Right cardiac atrium (tissue), 5 donors: ENCODE data around the gene DEFB124. TPM values are rescaled to one million over a fixed set of nuclear protein-coding genes. Genes with fewer than 3 reads are reported as not detected.
"Not testable (repeated sequence)": the region's sequence is repeated elsewhere in the genome, so short reads cannot be mapped to it uniquely, and the experiment has no call there.

Experiments
- ATAC-seq, 2 donors: fragments of 200-7000 bp; cut with Tn5 transposase; one replicate each; pipeline versions ENCODE4 v1.8.0 to v1.9.1; 2020; ENCODE audit warnings: moderate library complexity in 2 of 2, mild to moderate bottlenecking in 1 of 2
- DNase-seq, 3 donors: peaks; one replicate each; pipeline ENCODE4 v3.0.0-alpha.2; 2020
- H3K27ac ChIP-seq: one replicate; pipeline ENCODE4 v1.5.1; 2013; ENCODE audit warnings: mild to moderate bottlenecking, low read length, control low read depth, moderate library complexity
- H3K27me3 ChIP-seq: one replicate; pipeline ENCODE4 v1.6.1; 2013; ENCODE audit not compliant: control insufficient read depth, insufficient read depth
- H3K4me1 ChIP-seq: one replicate; pipeline ENCODE4 v1.6.1; 2013; ENCODE audit warnings: low read length; ENCODE audit not compliant: control insufficient read depth, insufficient read depth
- H3K4me3 ChIP-seq: one replicate; pipeline ENCODE4 v1.5.1; 2013; ENCODE audit warnings: low read length, control low read depth
- H3K9me3 ChIP-seq: one replicate; pipeline ENCODE4 v1.6.1; 2013; ENCODE audit warnings: low read length; ENCODE audit not compliant: control insufficient read depth
- WGBS: extraction: QIAGEN DNeasy Blood & Tissue Kit; methylation state at CpG from one replicate; pipeline ENCODE4 v1.1.7; 2013; 5-methylcytosine and 5-hydroxymethylcytosine counted together
- intact Hi-C, 4 donors: fragments of 100-400 bp; cut with DNase I; formaldehyde crosslinking; loops; one replicate each; pipeline versions ENCODE4 v1.11.0 to v1.14.0; 2022 to 2023
- long read RNA-seq, 4 donors: library from polyadenylated mRNA; unstranded; transcript quantifications; one replicate each; pipeline ENCODE4 v2.0.0, GENCODE V29; 2020 to 2021
- polyA plus RNA-seq: library from polyadenylated mRNA; stranded (reverse); fragments of 200-250 nt; gene quantifications from one replicate; pipeline ENCODE4 v1.2.3, GENCODE V29; 2013
- total RNA-seq, 4 donors: library from RNA; stranded (reverse); fragmentation: NEBNext Ultra II Directional; extraction: Animal tissue kit (Norgen Biotek cat#: 25700); gene quantifications; one replicate each; pipeline ENCODE4 v1.2.1, GENCODE V29; 2021
- donor health status: healthy with polysubstance abuse.
- donor health status: DM: no; HTN: yes; CAD: no.
- donor health status: DM: no; HTN: no; CAD: no.
- donor health status: DM: no; HTN: yes; CAD: no; lungs with severe emphysema.
- donor health status: DM: yes; HTN: yes; CAD: no.

DEFB124 gene
- total RNA-seq (not detected), polyA plus RNA-seq (not detected)
- long read RNA-seq, donor 1, result 0 reads
- long read RNA-seq, donor 2, result 0 reads
- long read RNA-seq, donor 3, result 0 reads
- long read RNA-seq, donor 4, result 0 reads

GRCh38 chr20:31474758-31475427 is at the start of gene DEFB124, which contains the start of gene REM1:
DEFB124 (minus strand) TSS chr20:31475127; CDS start chr20:31473013, 2,114 bp downstream.
REM1 (plus strand) TSS chr20:31475288; CDS start chr20:31476446, 1,158 bp downstream.
- peak; percentile 71 to 92 (median 89) for DNase-seq
- no peaks in the 10 kb centered on the region for H3K27me3 ChIP-seq
- peak within 1 kb of the TSS; percentile 9 for H3K27ac ChIP-seq
- WGBS, result 4% methylated on average over 33 of the region's 33 CpGs
- ATAC-seq, result peak; percentile 94 to 95
- intact Hi-C loops, result no loop called here
- peak within 1 kb of the TSS; percentile 46 for H3K4me3 ChIP-seq
- H3K4me1 ChIP-seq, result peaks cover 3% of the 10 kb centered on the region
- no peaks in the 10 kb centered on the region for H3K9me3 ChIP-seq

- peaks cover 2% of the 10 kb centered on the region for H3K4me1 ChIP-seq
- peak in 2 of 3 donors; percentile 46 to 52 for DNase-seq
- H3K27me3 ChIP-seq, result no peaks in the 10 kb centered on the region
- WGBS, result 81% methylated on average over 8 of the region's 8 CpGs
- ATAC-seq, result peak; percentile 75 to 79
- no peak overlapping the region for H3K27ac ChIP-seq
- intact Hi-C loops, result no loop called here
- no peak overlapping the region for H3K4me3 ChIP-seq
- no peaks in the 10 kb centered on the region for H3K9me3 ChIP-seq
These were observed 48.7 kb upstream of the DEFB124 start for GRCh38 chr20:31523361-31524283.

- ATAC-seq (no peak), DNase-seq (no peak)
- Histone ChIP-seq H3K4me1 (peaks cover 2% of the 10 kb centered on the region), H3K27ac (no peak overlapping the region), H3K9me3 (no peaks in the 10 kb centered on the region), H3K4me3 (no peak overlapping the region), H3K27me3 (no peaks in the 10 kb centered on the region)
- 84% methylated on average over 6 of the region's 6 CpGs for whole genome bisulfite sequencing
- intact Hi-C loops, result no loop called here
These were observed 47.8 kb upstream of the DEFB124 start for GRCh38 chr20:31522731-31523130.

- intact Hi-C loops, H3K4me3 ChIP-seq, H3K27me3 ChIP-seq, ATAC-seq, H3K27ac ChIP-seq, H3K4me1 ChIP-seq, DNase-seq, H3K9me3 ChIP-seq: not testable (repeated sequence)
- WGBS, result 78% methylated on average over 7 of the region's 7 CpGs
These were observed 46.3 kb upstream of the DEFB124 start for GRCh38 chr20:31521267-31521666.

- Histone ChIP-seq H3K27me3 (no peaks in the 10 kb centered on the region), H3K27ac (no peak overlapping the region), H3K4me3 (no peak overlapping the region), H3K9me3 (no peaks in the 10 kb centered on the region), H3K4me1 (peaks cover 18% of the 10 kb centered on the region)
- peak in 1 of 2 donors; percentile 9 for ATAC-seq
- intact Hi-C loops, result no loop called here
- DNase-seq, result peak in 1 of 3 donors; percentile 53
- 72% methylated on average over 4 of the region's 4 CpGs for WGBS
These were observed 42.4 kb upstream of the DEFB124 start for GRCh38 chr20:31517373-31517772.

GRCh38 chr20:31516651-31517050 is 41.7 kb upstream of the DEFB124 start:
- no peak overlapping the region for H3K4me3 ChIP-seq
- no peak overlapping the region for H3K27ac ChIP-seq
- no peaks in the 10 kb centered on the region for H3K27me3 ChIP-seq
- H3K4me1 ChIP-seq, result peaks cover 18% of the 10 kb centered on the region
- DNase-seq (no peak), ATAC-seq (no peak)
- no peaks in the 10 kb centered on the region for H3K9me3 ChIP-seq
- WGBS, result 93% methylated on average over 2 of the region's 2 CpGs
- intact Hi-C loops, result no loop called here

- H3K27me3 ChIP-seq, result no peaks in the 10 kb centered on the region
- intact Hi-C loops, result no loop called here
- no peak overlapping the region for H3K4me3 ChIP-seq
- 90% methylated on average over 4 of the region's 4 CpGs for WGBS
- DNase-seq, result no peak
- H3K27ac ChIP-seq, result no peak overlapping the region
- no peaks in the 10 kb centered on the region for H3K9me3 ChIP-seq
- no peak for ATAC-seq
- peaks cover 18% of the 10 kb centered on the region for H3K4me1 ChIP-seq
These were observed 41.2 kb upstream of the DEFB124 start for GRCh38 chr20:31516166-31516565.

- Histone ChIP-seq H3K27ac (no peak overlapping the region), H3K4me3 (peak overlapping the region; percentile 60), H3K9me3 (no peaks in the 10 kb centered on the region), H3K4me1 (peaks cover 18% of the 10 kb centered on the region), H3K27me3 (no peaks in the 10 kb centered on the region)
- 87% methylated on average over 3 of the region's 3 CpGs for WGBS
- DNase-seq (no peak), ATAC-seq (no peak)
- intact Hi-C loops, result no loop called here
These were observed 40.8 kb upstream of the DEFB124 start for GRCh38 chr20:31515775-31516107.

- DNase-seq (no peak), ATAC-seq (no peak)
- Histone ChIP-seq H3K9me3 (no peaks in the 10 kb centered on the region), H3K4me3 (peak overlapping the region; percentile 60), H3K27ac (no peak overlapping the region), H3K27me3 (no peaks in the 10 kb centered on the region), H3K4me1 (peaks cover 15% of the 10 kb centered on the region)
- intact Hi-C loops, result no loop called here
- 17% methylated on average over 4 of the region's 4 CpGs for WGBS
These were observed 40.3 kb upstream of the DEFB124 start for GRCh38 chr20:31515072-31515774.

GRCh38 chr20:31514154-31515071 is 39.5 kb upstream of the DEFB124 start, which contains the start of gene HM13:
HM13 (plus strand) TSS chr20:31514442; CDS start chr20:31514552, 110 bp downstream.
- peak; percentile 93 to 97 (median 96) for DNase-seq
- Histone ChIP-seq H3K9me3 (no peaks in the 10 kb centered on the region), H3K4me3 (peak within 1 kb of the TSS; percentile 60), H3K27ac (peak within 1 kb of the TSS; percentile 9), H3K27me3 (no peaks in the 10 kb centered on the region), H3K4me1 (peaks cover 15% of the 10 kb centered on the region)
- under 1% methylated on average over 86 of the region's 86 CpGs for WGBS
- intact Hi-C loops, result no loop called here
- ATAC-seq, result peak; percentile 96 to 97
